Natural killer cell (primary cell): Measurements from ENCODE around the gene UBXN6. TPM values are rescaled to one million over a fixed set of nuclear protein-coding genes. Genes with fewer than 3 reads are reported as not detected.

Experiments
- ATAC-seq, 3 donors: fragments of 150-1000 bp in 2 of 3; fragments of 200-7000 bp in 1 of 3; cut with Tn5 transposase; 1 replicate in 1 of 3; 2 replicates in 2 of 3; pipeline ENCODE4 v1.10.0; 2021; ENCODE audit warnings: mild to moderate bottlenecking in 2 of 3, moderate library complexity in 2 of 3
- DNase-seq, 2 donors: peaks; one replicate each; pipeline versions ENCODE4 v3.0.0 to v3.0.0-alpha.2; 2013 to 2021; ENCODE audit warnings: mixed read lengths in 1 of 2
- H3K27ac ChIP-seq: one replicate; pipeline ENCODE4 v1.5.1; 2013; ENCODE audit warnings: mild to moderate bottlenecking, low read length
- H3K27me3 ChIP-seq: one replicate; pipeline ENCODE4 v1.6.1; 2013; ENCODE audit warnings: low read length; ENCODE audit not compliant: control insufficient read depth, insufficient read depth
- H3K36me3 ChIP-seq: one replicate; pipeline ENCODE4 v1.6.1; 2013; ENCODE audit warnings: low read length; ENCODE audit not compliant: control insufficient read depth, insufficient read depth
- H3K4me1 ChIP-seq: one replicate; pipeline ENCODE4 v1.6.1; 2013; ENCODE audit warnings: low read length; ENCODE audit not compliant: control insufficient read depth, insufficient read depth
- H3K4me3 ChIP-seq: one replicate; pipeline ENCODE4 v1.5.1; 2013; ENCODE audit warnings: low read length
- H3K9me3 ChIP-seq: one replicate; pipeline ENCODE4 v1.6.1; 2013; ENCODE audit warnings: low read length; ENCODE audit not compliant: control insufficient read depth, insufficient read depth
- H3K27ac Mint-ChIP-seq, 2 donors: one replicate each; pipeline ENCODE4 v1.8.0; 2022; ENCODE audit warnings: mild to moderate bottlenecking in 2 of 2, mixed read lengths in 2 of 2, moderate library complexity in 1 of 2
- H3K27me3 Mint-ChIP-seq, 2 donors: one replicate each; pipeline ENCODE4 v1.8.0; 2022; ENCODE audit warnings: low read depth in 2 of 2, mixed read lengths in 2 of 2
- H3K36me3 Mint-ChIP-seq: one replicate; pipeline ENCODE4 v1.8.0; 2022; ENCODE audit warnings: mixed read lengths
- H3K4me1 Mint-ChIP-seq, 2 donors: one replicate each; pipeline ENCODE4 v1.8.0; 2022; ENCODE audit warnings: mixed read lengths in 2 of 2
- H3K4me3 Mint-ChIP-seq: one replicate; pipeline ENCODE4 v1.8.0; 2022; ENCODE audit warnings: mild to moderate bottlenecking, moderate library complexity, mixed read lengths
- H3K9me3 Mint-ChIP-seq, 2 donors: one replicate each; pipeline ENCODE4 v1.8.0; 2022; ENCODE audit warnings: mixed read lengths in 2 of 2
- WGBS: methylation state at CpG from one replicate; pipeline ENCODE4 v1.1.7; 2013; ENCODE audit warnings: missing lambda C conversion rate; ENCODE audit not compliant: insufficient coverage; 5-methylcytosine and 5-hydroxymethylcytosine counted together
- intact Hi-C: fragments of 100-400 bp; cut with micrococcal nuclease; formaldehyde crosslinking; loops from one replicate; pipeline ENCODE4 v1.14.2; 2022
- total RNA-seq, 4 donors: library from RNA; stranded (reverse); fragments of 120-200 nt in 1 of 4; gene quantifications; one replicate each; pipeline versions ENCODE4 v1.2.3 to v1.2.4, GENCODE V29; 2013 to 2022
- TF ChIP-seq, protein P1 (sequence below): fragments of 200-600 bp; IDR thresholded peaks from one replicate; pipeline ENCODE4 v1.8.0; 2022; ENCODE audit warnings: antibody characterized with exemption

The UBXN6 gene
- total RNA-seq, 3 donors from 2014 or later (not counting 1 experiment from before 2014, with no cell fraction given): 54.3 to 67.7 (median 63.3) TPM

DNA sequence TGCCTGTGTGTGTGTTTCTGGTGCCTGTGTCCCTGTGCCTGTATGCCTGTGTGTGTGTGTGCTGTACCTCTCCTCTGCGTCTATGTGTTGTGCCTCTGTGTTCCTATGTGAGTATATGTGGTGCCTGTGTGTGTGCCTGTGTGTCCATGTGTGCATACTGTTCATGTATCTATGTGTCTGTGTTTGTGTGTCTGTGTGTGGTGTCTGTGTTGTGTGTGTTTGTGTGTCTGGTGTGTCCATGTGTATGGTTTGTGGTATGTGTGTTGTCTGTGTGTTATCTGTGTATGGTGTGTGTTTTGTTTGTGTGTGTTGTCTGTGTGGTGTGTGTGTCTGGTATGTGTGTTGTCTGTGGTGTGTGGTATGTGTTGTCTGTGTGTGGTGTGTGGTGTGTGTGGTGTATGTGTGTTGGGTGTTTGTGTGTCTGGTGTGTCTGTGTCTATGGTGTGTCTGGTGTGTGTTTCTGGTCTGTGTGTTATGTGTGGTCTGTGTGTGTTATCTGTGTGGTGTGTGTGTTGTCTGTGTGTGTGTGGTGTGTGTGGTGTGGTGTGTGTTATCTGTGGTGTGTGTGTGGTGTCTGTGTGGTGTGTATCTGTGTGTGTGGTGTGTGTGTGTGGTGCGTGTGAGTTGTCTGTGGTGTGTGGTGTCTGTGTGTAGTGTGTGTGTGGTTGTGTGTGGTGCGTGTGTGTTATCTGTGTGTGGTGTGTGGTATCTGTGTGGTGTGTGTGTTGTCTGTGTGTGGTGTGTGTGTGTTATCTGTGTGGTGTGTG is 34.9 kb upstream of the UBXN6 start:
- Mint-ChIP-seq H3K9me3 (no peaks in the 10 kb centered on the region), H3K4me1 (no peaks in the 10 kb centered on the region), H3K36me3 (no peaks in the 10 kb centered on the region), H3K27me3 (no peaks in the 10 kb centered on the region), H3K27ac (no peak overlapping the region), H3K4me3 (no peak overlapping the region)
- TF ChIP-seq, protein P1, sequence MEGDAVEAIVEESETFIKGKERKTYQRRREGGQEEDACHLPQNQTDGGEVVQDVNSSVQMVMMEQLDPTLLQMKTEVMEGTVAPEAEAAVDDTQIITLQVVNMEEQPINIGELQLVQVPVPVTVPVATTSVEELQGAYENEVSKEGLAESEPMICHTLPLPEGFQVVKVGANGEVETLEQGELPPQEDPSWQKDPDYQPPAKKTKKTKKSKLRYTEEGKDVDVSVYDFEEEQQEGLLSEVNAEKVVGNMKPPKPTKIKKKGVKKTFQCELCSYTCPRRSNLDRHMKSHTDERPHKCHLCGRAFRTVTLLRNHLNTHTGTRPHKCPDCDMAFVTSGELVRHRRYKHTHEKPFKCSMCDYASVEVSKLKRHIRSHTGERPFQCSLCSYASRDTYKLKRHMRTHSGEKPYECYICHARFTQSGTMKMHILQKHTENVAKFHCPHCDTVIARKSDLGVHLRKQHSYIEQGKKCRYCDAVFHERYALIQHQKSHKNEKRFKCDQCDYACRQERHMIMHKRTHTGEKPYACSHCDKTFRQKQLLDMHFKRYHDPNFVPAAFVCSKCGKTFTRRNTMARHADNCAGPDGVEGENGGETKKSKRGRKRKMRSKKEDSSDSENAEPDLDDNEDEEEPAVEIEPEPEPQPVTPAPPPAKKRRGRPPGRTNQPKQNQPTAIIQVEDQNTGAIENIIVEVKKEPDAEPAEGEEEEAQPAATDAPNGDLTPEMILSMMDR: no peak
- H3K9me3 ChIP-seq: no peaks in the 10 kb centered on the region
- no peaks in the 10 kb centered on the region for H3K27me3 ChIP-seq
- 90% methylated on average over 3 of the region's 3 CpGs for WGBS
- no peak for ATAC-seq
- no peak overlapping the region for H3K4me3 ChIP-seq
- H3K4me1 ChIP-seq: no peaks in the 10 kb centered on the region
- peaks cover 48% of the 10 kb centered on the region for H3K36me3 ChIP-seq
- no peak overlapping the region for H3K27ac ChIP-seq
- no peak for DNase-seq
- intact Hi-C loops: no loop called here

DNA sequence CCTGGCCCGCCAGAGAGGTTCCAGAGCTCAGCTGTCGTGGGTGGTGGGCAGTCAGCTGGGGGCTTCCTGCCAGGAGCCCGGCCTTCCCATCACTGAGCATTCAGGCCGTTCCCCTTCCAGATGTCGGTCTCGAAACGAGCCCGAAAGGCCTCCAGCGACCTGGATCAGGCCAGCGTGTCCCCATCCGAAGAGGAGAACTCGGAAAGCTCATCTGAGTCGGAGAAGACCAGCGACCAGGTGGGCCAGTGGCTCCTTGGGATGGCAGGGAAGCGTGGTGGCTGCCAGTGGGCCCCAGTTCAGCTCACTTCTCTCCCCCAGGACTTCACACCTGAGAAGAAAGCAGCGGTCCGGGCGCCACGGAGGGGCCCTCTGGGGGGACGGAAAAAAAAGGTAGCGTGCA is 33.9 kb upstream of the UBXN6 start:
- H3K27me3 ChIP-seq: no peaks in the 10 kb centered on the region
- no peak overlapping the region for H3K4me3 ChIP-seq
- H3K4me1 ChIP-seq: no peaks in the 10 kb centered on the region
- WGBS: 96% methylated on average over 21 of the region's 21 CpGs
- H3K4me1 Mint-ChIP-seq: no peaks in the 10 kb centered on the region
- peaks cover 45% of the 10 kb centered on the region for H3K36me3 ChIP-seq
- H3K36me3 Mint-ChIP-seq: no peaks in the 10 kb centered on the region
- no peak for DNase-seq
- H3K4me3 Mint-ChIP-seq: no peak overlapping the region
- TF ChIP-seq, protein P1: no peak
- H3K27ac ChIP-seq: no peak overlapping the region
- no peak for ATAC-seq
- no peaks in the 10 kb centered on the region for H3K9me3 Mint-ChIP-seq
- no peak overlapping the region for H3K27ac Mint-ChIP-seq
- no peaks in the 10 kb centered on the region for H3K27me3 Mint-ChIP-seq
- no peaks in the 10 kb centered on the region for H3K9me3 ChIP-seq
- intact Hi-C loops: no loop called here

DNA sequence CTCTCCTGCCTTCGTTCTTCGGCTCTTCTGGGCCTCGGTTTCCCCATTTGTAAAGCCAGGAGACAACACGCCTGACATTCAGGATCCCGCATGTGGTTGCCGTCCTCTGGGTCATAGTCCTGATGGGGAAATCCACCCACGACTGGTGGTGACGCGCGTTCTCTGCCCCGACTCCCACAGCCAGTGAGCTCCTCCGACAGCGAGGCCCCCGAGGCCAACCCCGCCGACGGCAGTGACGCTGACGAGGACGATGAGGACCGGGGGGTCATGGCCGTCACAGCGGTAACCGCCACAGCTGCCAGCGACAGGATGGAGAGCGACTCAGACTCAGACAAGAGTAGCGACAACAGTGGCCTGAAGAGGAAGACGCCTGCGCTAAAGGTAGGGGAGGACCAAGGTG is 30.9 kb upstream of the UBXN6 start:
- TF ChIP-seq, protein P1: no peak
- 96% methylated on average over 29 of the region's 29 CpGs for WGBS
- intact Hi-C loops: no loop called here

DNA sequence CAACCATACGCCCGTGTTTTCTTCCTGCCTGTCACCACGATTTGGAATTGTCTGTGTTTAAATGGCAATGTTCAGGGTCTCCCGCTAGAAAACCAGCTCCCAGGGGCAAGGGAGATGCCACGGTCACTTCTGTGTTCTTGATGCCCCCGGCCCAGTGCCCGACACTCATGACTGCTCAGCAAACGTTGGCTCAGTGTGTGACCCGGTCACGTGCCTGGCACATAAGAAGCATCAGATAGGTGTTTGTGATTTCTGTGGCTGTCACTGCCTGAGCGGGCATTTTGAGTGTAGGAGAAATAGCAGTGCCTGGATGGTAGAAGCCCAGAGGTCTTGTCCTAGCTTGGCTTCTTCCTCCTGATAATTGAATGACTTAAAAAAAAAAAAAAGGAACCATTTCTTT is 30.0 kb upstream of the UBXN6 start:
- H3K27ac ChIP-seq: no peak overlapping the region
- no peaks in the 10 kb centered on the region for H3K27me3 ChIP-seq
- no peak overlapping the region for H3K4me3 ChIP-seq
- TF ChIP-seq, protein P1: no peak
- no peaks in the 10 kb centered on the region for H3K9me3 ChIP-seq
- Mint-ChIP-seq H3K27me3 (no peaks in the 10 kb centered on the region), H3K9me3 (no peaks in the 10 kb centered on the region), H3K4me1 (no peaks in the 10 kb centered on the region), H3K27ac (no peak overlapping the region), H3K36me3 (no peaks in the 10 kb centered on the region), H3K4me3 (no peak overlapping the region)
- intact Hi-C loops: no loop called here
- no peaks in the 10 kb centered on the region for H3K4me1 ChIP-seq
- 96% methylated on average over 11 of the region's 11 CpGs for WGBS
- peaks cover 23% of the 10 kb centered on the region for H3K36me3 ChIP-seq
- ATAC-seq (no peak), DNase-seq (no peak)

More for the DNA sequence above, 30.9 kb upstream of the UBXN6 start:
- DNase-seq (no peak), ATAC-seq (no peak)
- no peak overlapping the region for H3K27ac Mint-ChIP-seq
- H3K4me3 ChIP-seq: no peak overlapping the region
- no peaks in the 10 kb centered on the region for H3K27me3 ChIP-seq
- H3K27ac ChIP-seq: no peak overlapping the region
- no peak overlapping the region for H3K4me3 Mint-ChIP-seq
- H3K9me3 Mint-ChIP-seq: no peaks in the 10 kb centered on the region
- no peaks in the 10 kb centered on the region for H3K4me1 ChIP-seq
- no peaks in the 10 kb centered on the region for H3K36me3 Mint-ChIP-seq
- H3K36me3 ChIP-seq: peaks cover 27% of the 10 kb centered on the region
- H3K4me1 Mint-ChIP-seq: no peaks in the 10 kb centered on the region
- no peaks in the 10 kb centered on the region for H3K9me3 ChIP-seq
- H3K27me3 Mint-ChIP-seq: no peaks in the 10 kb centered on the region
